Panc1 (cell line): ENCODE measurements around the gene GNG7. TPM values are rescaled to one million over a fixed set of nuclear protein-coding genes. Genes with fewer than 3 reads are reported as not detected.
A peak's percentile ranks its signal among the peaks of the same experiment; 100 is the strongest.

Experiments
- ATAC-seq: fragments of 200-7000 bp; cut with Tn5 transposase; 2 replicates; pipeline ENCODE4 v1.9.1; 2020; ENCODE audit warnings: mild to moderate bottlenecking, moderate library complexity
- BruUV-seq: library from RNA; stranded (reverse); fragments of 400-500 nt; replicated peaks from 2 replicates; lab custom pipeline; 2021; lab: Mats Ljungman, UMichigan
- CTCF ChIA-PET: fragments of 300-600 bp; sonication (Branson Sonifier 250); formaldehyde crosslinking; loops from one replicate; lab custom pipeline; 2022; ENCODE audit warnings: antibody characterized with exemption; lab: Charles Lee
- POLR2A ChIA-PET: fragments of 300-600 bp; sonication (Branson Sonifier 250); formaldehyde crosslinking; loops from one replicate; lab custom pipeline; 2022; ENCODE audit warnings: antibody characterized with exemption; lab: Charles Lee
- DNase-seq: peaks from one replicate; pipeline ENCODE4 v3.0.0-alpha.2; 2010; ENCODE audit warnings: low read depth, low spot score
- H3K27ac ChIP-seq: 2 replicates; pipeline ENCODE4 v1.5.1; 2011; ENCODE audit warnings: mild to moderate bottlenecking, low read length, inconsistent platforms
- H3K27me3 ChIP-seq: fragments of 200-500 bp; sonication (Bioruptor generic); 2 replicates; pipeline ENCODE4 v1.6.0; 2014; ENCODE audit warnings: low read length, inconsistent platforms; ENCODE audit not compliant: control insufficient read depth, insufficient read depth
- H3K36me3 ChIP-seq: fragments of 200-500 bp; sonication (Bioruptor generic); 2 replicates; pipeline ENCODE4 v1.5.1; 2014; ENCODE audit warnings: inconsistent platforms, mild to moderate bottlenecking, low read length, moderate library complexity; ENCODE audit not compliant: control insufficient read depth, insufficient read depth
- H3K4me1 ChIP-seq: 2 replicates; pipeline ENCODE4 v1.5.1; 2011; ENCODE audit warnings: inconsistent platforms, mild to moderate bottlenecking, low read length, moderate library complexity; ENCODE audit not compliant: control insufficient read depth, insufficient read depth
- H3K4me3 ChIP-seq, 2 experiments: 2 replicates each; pipeline ENCODE4 v1.5.1; 2011 to 2012; ENCODE audit warnings: low read depth in 2 of 2, low read length in 2 of 2, mild to moderate bottlenecking in 2 of 2, inconsistent platforms in 1 of 2, moderate library complexity in 1 of 2
- H3K9me3 ChIP-seq: fragments of 200-500 bp; sonication (Bioruptor generic); 2 replicates; pipeline ENCODE4 v1.5.1; 2014; ENCODE audit warnings: low read depth, mild to moderate bottlenecking, inconsistent platforms, low read length, moderate library complexity; ENCODE audit not compliant: control insufficient read depth, insufficient read depth
- POLR2AphosphoS5 ChIP-seq: IDR thresholded peaks from 2 replicates; pipeline ENCODE4 v1.6.1; 2012; ENCODE audit warnings: mild to moderate bottlenecking, low read depth, low read length, moderate library complexity
- SIN3A ChIP-seq: IDR thresholded peaks from 2 replicates; pipeline ENCODE4 v1.6.1; 2012; ENCODE audit warnings: low read depth, mild to moderate bottlenecking, low read length, moderate library complexity, borderline replicate concordance; ENCODE audit not compliant: insufficient read depth
- TCF7L2 ChIP-seq: IDR thresholded peaks from 2 replicates; pipeline ENCODE4 v1.6.1; 2011; ENCODE audit warnings: mild to moderate bottlenecking, low read depth, low read length, inconsistent platforms
- in situ Hi-C: cut with HindIII; loops from 2 replicates; pipeline ENCODE4 v1.10.0; 2016; ENCODE audit warnings: low sequenced_read_pairs, low pct_unique_long_range_greater_than_20kb
- intact Hi-C: fragments of 100-400 bp; cut with micrococcal nuclease; formaldehyde crosslinking; loops from one replicate; pipeline ENCODE4 v1.10.0; 2022; ENCODE audit not compliant: unreplicated experiment
- total RNA-seq: library from RNA; stranded (reverse); gene quantifications from one replicate; pipeline ENCODE4 v1.2.1, GENCODE V29; 2021; ENCODE audit not compliant: unreplicated experiment
- TF ChIP-seq, protein P1 (sequence below), 2 experiments: IDR thresholded peaks; 2 replicates each; pipeline ENCODE4 v1.6.1; 2011 to 2012; ENCODE audit warnings: low read depth in 2 of 2, control low read depth in 1 of 2, low read length in 1 of 2, mild to moderate bottlenecking in 1 of 2, moderate library complexity in 1 of 2; ENCODE audit not compliant: insufficient read depth in 1 of 2
- TF ChIP-seq, protein P2 (sequence below): fragments of 450-650 bp; IDR thresholded peaks from 2 replicates; pipeline ENCODE4 v1.5.1; 2017; ENCODE audit warnings: mild to moderate bottlenecking

The GNG7 gene
- total RNA-seq, 1 experiment from 2014 or later: 0.74 TPM

DNA sequence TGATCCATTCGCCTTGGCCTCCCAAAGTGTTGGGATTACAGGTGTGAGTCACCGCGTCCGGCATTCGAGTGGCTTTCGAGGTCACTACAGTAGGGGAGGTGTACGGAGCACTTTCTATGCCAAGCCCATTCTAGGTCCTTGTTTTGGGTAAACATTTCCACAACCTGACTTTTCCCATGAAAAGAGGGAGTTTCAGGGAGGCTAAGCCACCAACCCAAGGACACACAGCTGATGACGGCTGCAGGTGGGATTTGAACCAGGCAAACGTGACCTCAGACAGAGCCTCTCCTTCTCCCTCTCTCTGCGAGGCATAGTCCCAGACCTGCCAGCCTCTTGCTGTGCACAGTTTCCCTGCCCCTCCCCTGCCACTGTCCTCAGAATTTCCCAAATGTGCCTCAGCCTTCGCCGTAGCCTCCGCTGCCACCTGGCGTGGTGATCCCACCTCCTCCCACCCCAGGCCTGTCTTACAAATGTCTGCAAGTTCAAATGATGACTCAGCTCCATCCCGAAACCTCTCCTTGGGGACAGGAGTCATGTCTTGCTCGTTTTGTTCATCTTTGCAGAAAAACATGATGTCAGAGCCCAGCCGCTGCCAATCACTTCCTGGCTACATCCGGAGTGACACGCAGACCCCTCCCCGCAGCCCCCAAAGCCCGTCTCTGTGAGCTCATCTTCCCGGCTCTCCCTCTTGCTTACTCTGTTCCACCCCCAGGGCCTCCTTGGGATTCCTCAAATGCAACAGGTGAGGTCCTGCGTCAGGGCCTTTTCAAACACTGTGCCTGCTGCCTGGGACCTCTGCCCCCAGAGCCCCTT lies 233.2 kb downstream of the GNG7 start:
- no peaks in the 10 kb centered on the region for H3K27me3 ChIP-seq
- TF ChIP-seq SIN3A (no peak), POLR2AphosphoS5 (no peak), TCF7L2 (no peak)
- TF ChIP-seq, protein P1, sequence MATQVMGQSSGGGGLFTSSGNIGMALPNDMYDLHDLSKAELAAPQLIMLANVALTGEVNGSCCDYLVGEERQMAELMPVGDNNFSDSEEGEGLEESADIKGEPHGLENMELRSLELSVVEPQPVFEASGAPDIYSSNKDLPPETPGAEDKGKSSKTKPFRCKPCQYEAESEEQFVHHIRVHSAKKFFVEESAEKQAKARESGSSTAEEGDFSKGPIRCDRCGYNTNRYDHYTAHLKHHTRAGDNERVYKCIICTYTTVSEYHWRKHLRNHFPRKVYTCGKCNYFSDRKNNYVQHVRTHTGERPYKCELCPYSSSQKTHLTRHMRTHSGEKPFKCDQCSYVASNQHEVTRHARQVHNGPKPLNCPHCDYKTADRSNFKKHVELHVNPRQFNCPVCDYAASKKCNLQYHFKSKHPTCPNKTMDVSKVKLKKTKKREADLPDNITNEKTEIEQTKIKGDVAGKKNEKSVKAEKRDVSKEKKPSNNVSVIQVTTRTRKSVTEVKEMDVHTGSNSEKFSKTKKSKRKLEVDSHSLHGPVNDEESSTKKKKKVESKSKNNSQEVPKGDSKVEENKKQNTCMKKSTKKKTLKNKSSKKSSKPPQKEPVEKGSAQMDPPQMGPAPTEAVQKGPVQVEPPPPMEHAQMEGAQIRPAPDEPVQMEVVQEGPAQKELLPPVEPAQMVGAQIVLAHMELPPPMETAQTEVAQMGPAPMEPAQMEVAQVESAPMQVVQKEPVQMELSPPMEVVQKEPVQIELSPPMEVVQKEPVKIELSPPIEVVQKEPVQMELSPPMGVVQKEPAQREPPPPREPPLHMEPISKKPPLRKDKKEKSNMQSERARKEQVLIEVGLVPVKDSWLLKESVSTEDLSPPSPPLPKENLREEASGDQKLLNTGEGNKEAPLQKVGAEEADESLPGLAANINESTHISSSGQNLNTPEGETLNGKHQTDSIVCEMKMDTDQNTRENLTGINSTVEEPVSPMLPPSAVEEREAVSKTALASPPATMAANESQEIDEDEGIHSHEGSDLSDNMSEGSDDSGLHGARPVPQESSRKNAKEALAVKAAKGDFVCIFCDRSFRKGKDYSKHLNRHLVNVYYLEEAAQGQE (IDR thresholded peaks at IDR 0.05; ENCODE audit: insufficient read depth in 1 of 2, low read depth in 2 of 2, low read length in 1 of 2): no peak
- TF ChIP-seq, protein P2, sequence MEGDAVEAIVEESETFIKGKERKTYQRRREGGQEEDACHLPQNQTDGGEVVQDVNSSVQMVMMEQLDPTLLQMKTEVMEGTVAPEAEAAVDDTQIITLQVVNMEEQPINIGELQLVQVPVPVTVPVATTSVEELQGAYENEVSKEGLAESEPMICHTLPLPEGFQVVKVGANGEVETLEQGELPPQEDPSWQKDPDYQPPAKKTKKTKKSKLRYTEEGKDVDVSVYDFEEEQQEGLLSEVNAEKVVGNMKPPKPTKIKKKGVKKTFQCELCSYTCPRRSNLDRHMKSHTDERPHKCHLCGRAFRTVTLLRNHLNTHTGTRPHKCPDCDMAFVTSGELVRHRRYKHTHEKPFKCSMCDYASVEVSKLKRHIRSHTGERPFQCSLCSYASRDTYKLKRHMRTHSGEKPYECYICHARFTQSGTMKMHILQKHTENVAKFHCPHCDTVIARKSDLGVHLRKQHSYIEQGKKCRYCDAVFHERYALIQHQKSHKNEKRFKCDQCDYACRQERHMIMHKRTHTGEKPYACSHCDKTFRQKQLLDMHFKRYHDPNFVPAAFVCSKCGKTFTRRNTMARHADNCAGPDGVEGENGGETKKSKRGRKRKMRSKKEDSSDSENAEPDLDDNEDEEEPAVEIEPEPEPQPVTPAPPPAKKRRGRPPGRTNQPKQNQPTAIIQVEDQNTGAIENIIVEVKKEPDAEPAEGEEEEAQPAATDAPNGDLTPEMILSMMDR: no peak
- no peaks in the 10 kb centered on the region for H3K9me3 ChIP-seq
- H3K27ac ChIP-seq: peak overlapping the region; percentile 61
- DNase-seq (no peak), ATAC-seq (peak; percentile 69)
- in situ Hi-C loops (no loop called here), intact Hi-C loops (no loop called here)
- ChIA-PET POLR2A (interaction anchor here (0.6 kb wide), 1 partner anchor 230 kb away, joined by 11 read pairs; no protein-coding TSS in a partner anchor), CTCF (interaction anchor here (0.7 kb wide), 1 partner anchor 110 kb away, joined by 4 read pairs; no protein-coding TSS in a partner anchor)
- BruUV-seq: no TSS peak
- peaks cover 6% of the 10 kb centered on the region; the same call in 1 of the 2 replicates for H3K4me1 ChIP-seq
- H3K4me3 ChIP-seq: no peak overlapping the region
- no peaks in the 10 kb centered on the region for H3K36me3 ChIP-seq

DNA sequence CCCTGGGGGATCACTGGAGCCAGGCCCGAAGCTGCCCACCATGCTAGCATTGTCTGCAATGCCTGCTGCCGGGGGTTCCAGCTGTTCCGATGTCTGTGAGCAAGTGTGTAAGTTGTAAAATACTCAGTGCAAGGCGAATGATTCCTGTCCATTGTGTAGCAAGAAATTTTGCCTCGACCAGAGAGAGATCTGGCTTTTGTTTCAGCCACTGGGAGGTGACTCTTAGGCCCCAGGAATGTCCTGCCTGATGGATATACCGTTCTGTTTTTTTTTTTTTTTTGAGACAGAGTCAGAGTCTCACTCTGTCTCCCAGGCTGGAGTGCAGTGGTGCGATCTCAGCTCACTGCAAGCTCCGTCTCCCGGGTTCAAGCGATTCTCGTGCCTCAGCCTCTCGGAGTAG lies 233.9 kb downstream of the GNG7 start:
- in situ Hi-C loops: no loop called here
- POLR2A ChIA-PET: interaction anchor here (0.6 to 0.7 kb wide), 2 partner anchors 110 to 230 kb away, joined by 5 to 11 read pairs; no protein-coding TSS in a partner anchor
- no peak for DNase-seq
- Histone ChIP-seq H3K27me3 (no peaks in the 10 kb centered on the region), H3K9me3 (no peaks in the 10 kb centered on the region), H3K36me3 (no peaks in the 10 kb centered on the region), H3K4me1 (peaks cover 6% of the 10 kb centered on the region; the same call in 1 of the 2 replicates), H3K27ac (no peak overlapping the region), H3K4me3 (no peak overlapping the region)
- no peak for ATAC-seq
- TF ChIP-seq TCF7L2 (no peak), SIN3A (no peak), POLR2AphosphoS5 (no peak)
- TF ChIP-seq, protein P1 (IDR thresholded peaks at IDR 0.05; ENCODE audit: insufficient read depth in 1 of 2, low read depth in 2 of 2, low read length in 1 of 2): no peak
- TF ChIP-seq, protein P2: no peak
- CTCF ChIA-PET: no interaction called here
- intact Hi-C loops: no loop called here
- BruUV-seq: no TSS peak
